ENCODE measurements around the gene GTF2E1. TPM values are rescaled to one million over a fixed set of nuclear protein-coding genes. Genes with fewer than 3 reads are reported as not detected.

GTF2E1 gene
- total and polyA plus RNA-seq, 9 of the 15 experiments (the other 6 are each of a cell fraction or from before 2014, with no cell fraction given) = 12.9 to 23.5 (median 15.4) TPM

- CTCF ChIA-PET (ENCODE audit: low intra/inter-chr PET ratio) = no interaction called here
- Histone ChIP-seq H3K79me2 (ENCODE audit: control insufficient read depth, insufficient read depth, low read length) (no peaks in the 10 kb centered on the region), H3K36me3 (ENCODE audit: control insufficient read depth, insufficient read depth, low read length) (no peaks in the 10 kb centered on the region), H3K4me1 (replicated peaks in 1 of 2; ENCODE audit: control insufficient read depth in 2 of 2, insufficient read depth in 2 of 2, low read length in 2 of 2) (no peaks in the 10 kb centered on the region), H3K4me3 (no peak overlapping the region), H3K9me1 (ENCODE audit: control insufficient read depth, insufficient read depth, low read length) (no peaks in the 10 kb centered on the region), H3K4me2 (ENCODE audit: insufficient read depth, low read length) (no peak overlapping the region), H3K9me3 (replicated peaks; ENCODE audit: control insufficient read depth, insufficient read depth, low read depth, low read length) (no peaks in the 10 kb centered on the region), H3K27me3 (ENCODE audit: control insufficient read depth in 2 of 2, insufficient read depth in 2 of 2, low read length in 2 of 2) (no peaks in the 10 kb centered on the region), H3K9ac (ENCODE audit: insufficient read depth in 1 of 2, low read depth in 2 of 2, low read length in 2 of 2) (no peak overlapping the region), H3K27ac (ENCODE audit: extremely low read depth, low read depth, low read length) (no peak overlapping the region), H4K20me1 (replicated peaks; ENCODE audit: control insufficient read depth, insufficient read depth, low read length) (no peaks in the 10 kb centered on the region), H2AFZ (ENCODE audit: low read depth, low read length) (no peak overlapping the region)
- no TSS peak for BruUV-seq (replicated peaks)
- POLR2A ChIA-PET = no interaction called here
- no peak for DNase-seq (ENCODE audit: extremely low read depth in 1 of 4, low spot score in 3 of 4)
- in situ Hi-C loops (cut with MboI) (no loop called here), intact Hi-C loops (cut with micrococcal nuclease) (no loop called here)
- TF ChIP-seq ZNF143 (CRISPR knock-in tag; IDR thresholded peaks at IDR 0.05) (no peak), DMBX1 (CRISPR knock-in tag; IDR thresholded peaks at IDR 0.05; ENCODE audit: borderline replicate concordance) (no peak), SIRT6 (IDR thresholded peaks at IDR 0.05; ENCODE audit: low read depth, low read length) (no peak), USF1 (CRISPR knock-in tag; IDR thresholded peaks at IDR 0.05) (no peak), PHB (CRISPR knock-in tag; IDR thresholded peaks at IDR 0.05) (no peak), EZH2 (IDR thresholded peaks at IDR 0.05; ENCODE audit: borderline replicate concordance, low read depth, low read length) (no peak), ZFX (CRISPR knock-in tag; IDR thresholded peaks at IDR 0.05) (no peak), HNRNPH1 (optimal IDR thresholded peaks at IDR 0.05; ENCODE audit: low read depth, low read length) (no peak), GABPA (tag; conservative IDR thresholded peaks at IDR 0.05; ENCODE audit: low read depth) (no peak)
- FAIRE-seq = no peak
- no peak for ATAC-seq
- WGBS (ENCODE audit: insufficient coverage, low coverage, missing lambda C conversion rate) = 88% methylated on average over 1 of the region's 1 CpG
Observed at GRCh38 chr3:120726791-120727190, 15.8 kb upstream of the GTF2E1 start.
